GM19372 (cell line): ENCODE results near the gene C15orf61.
A peak's percentile ranks its signal among the peaks of the same experiment; 100 is the strongest.

ENCODE experiments used
- ATAC-seq: cut with Tn5 transposase; IDR thresholded peaks from one replicate; pipeline ENCODE4 v1.9.1; 2021; ENCODE audit warnings: mild to moderate bottlenecking, low read depth, moderate library complexity; ENCODE audit not compliant: unreplicated experiment

Gene C15orf61

DNA sequence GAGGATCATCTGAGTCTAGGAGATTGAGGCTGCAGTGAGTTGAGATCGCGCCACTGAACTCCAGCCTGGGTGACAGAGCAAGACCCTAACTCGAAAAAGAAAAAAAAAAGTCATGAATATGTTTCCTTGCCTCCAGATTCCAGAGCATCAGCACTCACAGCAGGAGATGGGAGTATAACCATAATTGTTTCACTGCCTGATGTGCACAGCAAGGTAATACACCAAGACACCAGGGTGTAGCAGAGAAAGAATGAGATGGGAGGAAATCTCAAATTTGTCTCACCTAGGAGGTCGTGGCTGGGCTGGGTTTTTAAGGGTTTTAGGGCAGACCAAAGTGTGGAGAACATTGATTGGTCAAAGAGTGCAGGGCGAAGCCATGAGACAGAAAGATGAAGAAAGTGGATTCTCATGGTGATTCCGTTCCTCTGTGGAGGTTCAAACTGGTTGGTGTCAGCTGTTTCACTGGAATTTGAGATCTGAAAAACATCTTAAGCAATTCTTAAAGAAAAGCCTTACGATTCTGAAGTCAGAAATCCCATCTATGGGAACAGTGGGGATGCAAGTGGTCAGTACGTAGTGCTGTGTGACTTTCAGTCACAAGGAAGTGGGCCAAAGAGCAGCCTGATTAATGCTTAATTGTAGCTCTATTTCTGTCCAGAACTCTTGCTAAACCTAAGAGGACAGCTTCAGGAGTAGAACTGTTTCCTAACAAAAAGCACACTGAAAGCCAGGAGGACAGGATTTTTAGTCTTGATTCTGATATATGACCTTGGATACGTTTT lies 7.8 kb upstream of the C15orf61 start:
- ATAC-seq, result no peak

- no peak for ATAC-seq
These were observed 5.8 kb upstream of the C15orf61 start for GRCh38 chr15:67515090-67515489.

GRCh38 chr15:67515557-67515956 lies 5.4 kb upstream of the C15orf61 start:
- no peak for ATAC-seq

- ATAC-seq, result peak; percentile 11
These were observed 456 bp upstream of the C15orf61 start for GRCh38 chr15:67520321-67521028.

GRCh38 chr15:67521783-67522568 lies 1.0 kb downstream of the C15orf61 start:
- ATAC-seq, result no peak

DNA sequence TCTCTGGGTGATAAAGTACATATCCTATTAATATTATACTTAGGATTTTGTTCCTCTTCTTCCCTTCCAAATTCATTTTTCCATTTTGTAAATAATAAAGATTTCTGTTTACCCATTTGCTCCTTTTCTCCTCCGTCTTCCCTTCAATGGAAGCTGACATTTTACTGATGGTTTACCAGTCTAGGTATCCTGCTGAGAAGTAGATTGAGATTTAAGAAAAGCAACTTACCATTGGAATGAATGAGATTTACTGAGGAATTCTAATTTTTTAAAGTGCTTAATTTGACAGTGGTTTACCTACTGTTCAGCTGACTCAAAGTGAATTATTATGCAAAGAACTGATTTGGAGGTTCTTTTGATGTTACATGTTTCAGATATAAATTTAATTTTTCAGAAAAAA lies 2.4 kb downstream of the C15orf61 start:
- no peak for ATAC-seq

DNA sequence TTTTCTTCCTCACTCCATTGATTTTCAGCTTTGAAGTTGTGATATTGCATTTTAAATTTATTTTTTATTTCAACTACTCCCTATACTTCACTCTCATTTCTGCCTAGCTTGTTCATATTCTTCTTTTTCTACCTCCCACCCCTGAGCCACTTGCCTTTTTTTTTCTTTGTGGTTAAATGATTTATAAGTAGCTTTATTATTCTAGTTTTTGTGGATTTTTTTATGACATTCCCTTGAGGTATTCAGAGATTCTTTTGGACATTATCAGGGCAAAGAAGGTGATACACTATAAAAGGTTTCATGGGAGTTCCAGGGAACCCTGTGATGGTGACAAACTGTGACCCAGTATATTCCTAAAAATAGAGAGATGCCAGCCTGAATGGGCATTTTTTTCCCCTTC lies 3.3 kb downstream of the C15orf61 start:
- no peak for ATAC-seq

GRCh38 chr15:67528513-67528912 lies 7.6 kb downstream of the C15orf61 start:
- ATAC-seq, result no peak

- no peak for ATAC-seq
These were observed 10.5 kb downstream of the C15orf61 start for GRCh38 chr15:67531379-67531914.

GRCh38 chr15:67533873-67534272 lies 12.9 kb downstream of the C15orf61 start:
- no peak for ATAC-seq

- ATAC-seq, result no peak
These were observed 13.4 kb downstream of the C15orf61 start for GRCh38 chr15:67534360-67534759.

- no peak for ATAC-seq
These were observed 16.8 kb downstream of the C15orf61 start for GRCh38 chr15:67537771-67538170.

- ATAC-seq, result no peak
These were observed 21.8 kb downstream of the C15orf61 start, which contains the start of gene MAP2K5 for GRCh38 chr15:67542420-67543347. TSS of gene MAP2K5 (plus strand) at chr15:67542703. CDS start at chr15:67543336, 633 bp downstream.

GRCh38 chr15:67543348-67543718 lies 22.4 kb downstream of the C15orf61 start:
- ATAC-seq, result no peak

- ATAC-seq, result no peak
These were observed 23.5 kb downstream of the C15orf61 start for GRCh38 chr15:67544475-67544874.

GRCh38 chr15:67545864-67546263 lies 24.9 kb downstream of the C15orf61 start:
- ATAC-seq, result no peak

- no peak for ATAC-seq
These were observed 26.1 kb downstream of the C15orf61 start for GRCh38 chr15:67547064-67547463.

DNA sequence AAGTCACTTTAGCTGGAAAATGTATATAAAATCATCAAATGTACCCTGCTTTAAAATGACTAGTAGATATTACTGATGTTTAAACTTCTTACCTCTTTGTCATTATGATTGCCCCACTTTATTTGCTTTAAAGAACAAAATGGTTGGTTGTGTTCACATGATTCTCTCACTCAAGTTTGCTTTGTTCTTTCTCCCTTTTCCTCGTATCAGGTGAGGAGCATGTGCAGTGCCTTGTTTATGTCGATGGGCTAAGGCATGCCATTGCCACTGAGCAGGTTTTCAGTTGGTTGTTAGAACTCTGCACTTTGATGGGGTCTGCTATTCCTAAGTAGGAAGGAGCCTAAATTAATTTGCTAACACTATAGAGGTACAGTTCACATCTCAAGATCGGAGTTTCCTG lies 26.9 kb downstream of the C15orf61 start:
- no peak for ATAC-seq

DNA sequence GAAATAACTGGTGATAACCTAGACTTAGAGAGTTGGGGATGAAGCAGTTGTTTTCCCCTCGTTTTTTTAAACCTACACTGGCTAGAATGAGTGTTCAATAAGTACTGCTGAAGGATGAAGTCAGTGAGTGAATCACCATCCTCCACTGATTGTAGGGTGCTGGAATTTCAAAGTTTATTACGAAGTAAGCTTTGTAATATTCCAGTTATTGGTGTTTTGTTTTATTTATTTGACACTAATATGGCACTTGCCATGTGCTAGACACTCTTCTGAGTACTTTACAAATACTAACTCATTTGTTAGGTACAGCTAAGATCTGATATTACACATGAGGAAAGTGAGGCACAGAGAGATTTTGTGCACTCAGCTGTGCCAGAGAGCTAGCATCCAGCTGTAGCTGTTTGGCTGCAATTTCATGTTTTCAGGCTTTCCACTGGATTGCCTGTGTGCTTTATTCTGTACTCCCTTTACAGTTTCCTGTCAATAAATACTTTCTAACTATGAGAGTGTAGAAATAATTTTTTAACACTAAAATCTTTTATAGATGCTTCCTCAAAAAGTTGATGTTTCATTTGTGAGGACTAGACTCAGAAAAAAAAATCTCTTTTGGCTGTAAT lies 27.4 kb downstream of the C15orf61 start:
- ATAC-seq, result no peak
